HG03060 (cell line): ENCODE measurements around the gene SCRN2.
A peak's percentile ranks its signal among the peaks of the same experiment; 100 is the strongest.

Experiments
- ATAC-seq: cut with Tn5 transposase; IDR thresholded peaks from one replicate; pipeline ENCODE4 v1.9.1; 2021; ENCODE audit warnings: low read depth, moderate number of reproducible peaks; ENCODE audit not compliant: unreplicated experiment

SCRN2 gene

DNA sequence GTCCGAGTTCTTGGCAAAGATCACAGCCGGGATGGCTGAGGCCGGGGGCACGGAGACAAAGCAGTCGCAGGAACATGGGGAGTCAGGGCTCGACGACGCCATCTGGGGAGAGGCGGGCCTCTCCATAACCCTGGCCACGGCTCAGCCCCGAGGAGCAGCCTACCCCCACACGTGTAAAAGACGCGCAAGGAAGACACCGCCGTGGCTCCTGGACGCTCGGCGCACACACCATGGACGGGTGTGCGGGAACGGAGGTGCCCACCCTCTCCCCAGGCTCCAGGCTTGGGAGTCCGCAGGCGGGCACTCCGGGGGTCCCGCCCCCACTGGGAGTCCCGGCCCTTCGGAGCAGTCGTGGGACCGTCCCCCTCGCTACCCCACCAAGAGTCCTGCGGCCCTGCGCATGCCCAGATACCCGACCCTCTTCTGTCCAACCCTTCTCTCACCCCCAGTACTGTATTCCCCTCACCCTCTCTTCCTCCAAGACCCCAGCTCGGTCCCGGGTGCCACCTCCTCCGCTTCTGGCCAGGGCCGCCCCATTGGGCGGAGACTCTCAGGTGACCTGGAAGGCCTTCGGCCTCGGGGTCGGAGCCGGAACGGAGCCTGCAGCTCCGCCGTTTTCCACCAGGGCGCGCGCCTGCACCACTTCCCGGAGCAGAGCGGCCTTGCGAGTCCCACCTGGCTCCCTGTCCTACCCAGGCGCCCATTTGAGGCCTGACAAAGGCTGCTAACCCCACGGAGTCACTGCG is at the start of gene SCRN2:
Gene SCRN2 (minus strand): TSS at position 532 of the 746 bp plus-strand sequence. CDS start 430 bp downstream, at position 102.
- peak; percentile 54 for ATAC-seq

DNA sequence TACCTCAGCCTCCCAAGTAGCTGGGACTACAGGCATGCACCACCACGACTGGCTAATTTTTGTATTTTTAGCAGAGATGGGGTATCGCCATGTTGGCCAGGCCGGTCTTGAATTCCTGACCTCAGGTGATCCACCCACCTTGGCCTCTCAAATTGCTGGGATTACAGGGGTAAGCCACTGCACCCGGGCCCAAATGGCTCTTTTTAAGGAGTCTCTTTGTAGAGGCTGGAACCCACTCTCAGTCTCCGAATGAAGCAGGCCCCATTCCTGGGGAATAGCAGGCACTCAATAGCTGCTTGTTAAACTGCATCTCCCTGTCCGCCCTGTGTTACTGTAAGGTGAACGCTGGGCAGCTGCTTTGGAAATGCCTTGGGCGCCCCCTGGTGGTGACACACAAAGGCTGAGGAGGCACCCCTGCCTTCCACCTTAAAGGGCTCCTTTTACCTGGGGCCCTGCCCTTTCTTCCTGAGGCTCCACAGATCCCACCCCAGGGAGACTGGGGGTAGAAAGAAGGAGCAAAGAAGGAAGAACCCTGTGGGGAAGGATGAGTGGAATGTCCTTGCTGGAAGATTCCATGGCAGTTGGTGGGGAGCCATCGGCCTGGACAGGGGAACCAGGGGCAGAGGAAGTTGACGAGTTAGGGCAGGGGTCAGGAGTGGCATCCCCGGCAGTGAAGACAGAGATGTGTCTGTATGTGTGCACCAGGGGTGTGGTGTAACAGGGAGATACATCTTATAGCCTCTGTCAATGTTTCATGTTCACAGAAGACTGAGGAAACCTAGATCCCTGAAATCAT is 48.9 kb upstream of the SCRN2 start:
- no peak for ATAC-seq

DNA sequence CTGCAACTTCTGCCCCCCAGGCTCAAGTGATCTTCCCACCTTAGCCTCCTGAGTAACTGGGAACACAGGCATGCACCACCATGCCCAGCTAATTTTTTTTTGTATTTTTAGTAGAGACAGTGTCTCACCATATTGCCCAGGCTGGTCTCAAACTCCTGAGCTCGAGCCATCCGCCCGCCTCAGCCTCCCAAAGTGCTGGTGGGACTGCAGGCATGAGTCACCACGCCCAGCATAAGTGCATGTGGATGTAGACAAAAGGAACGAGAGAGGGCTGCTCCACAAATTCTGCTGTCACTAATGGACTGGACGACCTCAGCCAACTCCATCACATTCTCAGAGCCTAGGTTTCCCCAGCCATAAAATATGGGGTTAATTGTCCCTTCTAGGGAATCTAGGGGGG is 47.2 kb upstream of the SCRN2 start:
- no peak for ATAC-seq

DNA sequence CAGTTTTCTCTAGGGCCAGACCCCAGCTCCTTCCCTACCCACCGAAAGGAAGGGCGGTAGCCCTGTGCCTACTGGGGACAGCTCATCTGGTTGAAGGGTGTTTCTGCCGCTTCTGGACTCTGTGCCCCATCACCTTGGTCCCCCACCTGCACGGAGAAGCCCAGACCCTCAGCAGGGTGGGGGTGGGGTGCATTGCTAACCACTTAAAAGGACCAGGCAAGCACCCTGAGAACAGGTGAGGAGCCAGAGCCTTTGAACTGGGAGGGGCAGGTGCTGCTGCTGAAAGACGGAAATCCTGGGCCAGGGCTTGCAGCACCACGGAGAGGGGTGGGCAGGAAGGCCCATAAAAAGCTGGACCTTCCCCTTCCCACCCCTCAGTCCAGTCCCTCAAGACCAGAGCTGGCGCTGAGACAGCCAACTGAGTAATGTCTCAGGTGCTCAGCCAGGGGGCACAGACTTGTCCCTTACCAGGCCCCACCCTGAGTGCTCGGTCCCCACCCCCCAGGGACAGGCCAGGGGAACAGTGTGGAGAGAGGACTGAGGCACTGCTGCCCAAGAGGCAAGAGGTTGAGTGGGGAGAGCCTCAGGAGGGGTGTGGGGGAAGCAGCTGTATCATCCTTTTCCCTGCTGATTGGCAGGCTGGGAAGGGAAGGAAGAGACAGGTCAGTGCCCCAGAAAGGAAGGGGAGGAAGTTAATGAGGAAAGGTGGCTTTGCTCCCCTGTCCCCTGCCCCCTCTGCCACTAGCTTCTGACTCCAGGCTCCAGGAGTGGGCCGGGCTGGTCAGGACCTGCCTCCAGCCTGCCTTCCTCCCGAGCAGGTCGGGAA is 44.0 kb upstream of the SCRN2 start:
- ATAC-seq: no peak

DNA sequence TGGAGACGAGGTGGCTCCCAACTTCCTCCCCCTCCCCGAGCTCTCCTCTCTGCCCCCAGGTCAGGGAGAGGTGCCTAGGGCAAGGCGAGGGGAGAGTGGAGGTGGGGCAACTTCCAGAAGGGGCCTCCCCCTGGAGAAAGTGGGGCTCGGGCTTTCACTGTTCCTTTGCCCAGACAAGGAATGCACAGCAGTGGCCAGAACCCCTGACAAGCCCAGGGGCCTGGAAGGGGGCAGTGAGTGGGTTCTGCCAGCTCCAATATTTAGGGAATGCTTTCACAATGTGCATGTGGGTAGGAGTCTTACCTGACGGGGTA is 43.3 kb upstream of the SCRN2 start:
- ATAC-seq: no peak

DNA sequence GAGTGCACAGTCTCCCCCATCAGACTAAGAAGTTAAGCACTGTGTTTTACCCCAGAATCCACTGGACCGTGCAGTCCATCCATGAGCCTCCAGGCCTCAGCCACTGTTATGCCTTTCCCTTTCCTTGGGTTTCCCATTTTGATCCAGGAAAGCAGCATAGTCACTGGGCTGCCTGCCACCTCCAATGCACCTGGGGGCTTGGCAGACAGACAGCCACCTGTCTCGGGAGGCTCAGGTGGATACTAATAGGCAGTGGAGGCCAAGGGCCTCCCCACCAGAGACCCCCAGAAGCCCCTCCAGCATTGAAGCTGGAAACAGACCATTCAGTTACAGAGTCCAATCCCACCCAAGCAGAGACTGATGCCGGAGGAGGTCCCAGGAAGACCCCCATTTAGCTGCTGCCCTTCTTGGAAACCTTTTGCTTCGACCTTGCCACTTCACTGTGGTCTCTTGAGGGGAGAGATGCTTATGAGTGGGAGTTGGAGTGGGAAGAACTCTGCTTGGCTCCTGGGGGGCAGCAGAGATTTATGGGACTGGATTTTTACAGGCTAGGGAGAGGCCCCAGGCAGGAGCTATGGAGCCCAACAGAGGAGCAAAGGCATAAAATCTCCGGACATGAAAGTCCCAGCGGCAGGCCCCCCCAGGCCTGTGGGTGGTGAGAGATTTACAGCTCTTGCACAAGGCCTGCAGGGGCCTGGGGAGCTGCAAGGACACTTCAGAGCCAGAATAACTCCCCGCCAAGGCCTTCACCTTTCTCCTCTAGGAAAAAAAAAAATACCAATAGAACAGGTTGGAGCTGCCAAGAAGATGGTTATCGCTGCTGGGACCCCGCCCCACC is 42.7 kb upstream of the SCRN2 start:
- ATAC-seq: no peak

DNA sequence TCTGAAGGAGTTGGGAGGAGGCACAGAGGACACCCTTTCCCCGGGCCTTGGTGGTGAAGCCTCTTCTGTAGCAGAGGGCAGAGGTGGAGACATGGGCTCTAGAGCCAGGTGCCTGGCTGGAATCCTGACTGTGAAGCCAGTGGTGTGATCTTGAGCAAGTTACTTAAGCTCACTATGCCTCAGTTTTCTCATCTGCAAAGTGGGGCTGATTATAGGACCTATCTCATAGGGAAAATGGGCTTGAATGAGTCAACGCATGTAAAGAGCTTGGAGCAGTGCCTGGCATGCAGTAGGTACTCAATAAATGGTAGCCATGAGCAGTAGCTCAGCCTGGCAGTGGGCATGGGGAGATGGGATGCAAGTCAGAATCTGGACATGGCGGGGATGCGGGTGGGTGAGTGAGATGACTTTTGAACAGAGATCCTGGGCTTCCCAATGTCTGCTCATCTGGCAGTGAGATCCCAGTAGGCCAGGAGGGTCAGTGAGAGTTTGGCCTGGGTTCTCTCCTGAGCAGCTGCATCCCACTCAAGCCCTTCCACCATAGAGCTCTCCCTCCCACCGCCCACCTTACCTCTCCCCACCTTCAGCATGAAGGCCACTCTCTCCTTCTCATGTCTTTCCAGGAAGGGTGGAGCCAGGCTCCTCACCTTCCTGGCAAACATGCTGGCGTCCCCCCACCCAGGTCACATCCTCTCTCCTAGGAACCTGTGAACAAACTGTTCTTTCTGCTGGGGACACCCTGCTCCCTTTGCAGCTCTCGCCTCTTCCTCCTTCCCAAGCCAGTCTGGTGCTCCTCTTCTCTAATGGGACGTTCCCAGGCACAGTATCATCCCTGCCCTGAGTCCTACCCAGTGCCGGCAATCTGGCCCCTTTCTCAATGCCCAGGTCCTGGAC is 41.9 kb upstream of the SCRN2 start:
- ATAC-seq: no peak

DNA sequence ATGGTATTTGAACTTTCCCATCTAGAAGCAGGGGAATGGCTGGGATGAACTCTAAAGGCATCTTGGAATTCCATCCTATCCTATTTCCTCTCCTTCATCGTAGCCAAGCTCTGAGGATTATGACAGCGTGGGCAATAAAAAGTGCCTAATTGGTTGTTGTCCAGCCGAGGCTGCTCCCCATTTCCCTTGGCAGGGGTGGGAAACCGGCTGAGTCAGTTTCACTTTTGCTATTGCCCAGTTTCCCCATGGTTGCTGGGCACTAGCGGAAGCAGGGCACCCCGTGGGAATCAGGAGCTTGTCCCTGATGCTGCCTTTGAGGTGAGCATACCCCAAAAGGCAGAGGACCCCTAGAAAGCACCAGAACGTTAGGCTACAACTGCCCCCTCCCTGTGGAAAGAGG is 41.2 kb upstream of the SCRN2 start:
- ATAC-seq: no peak

DNA sequence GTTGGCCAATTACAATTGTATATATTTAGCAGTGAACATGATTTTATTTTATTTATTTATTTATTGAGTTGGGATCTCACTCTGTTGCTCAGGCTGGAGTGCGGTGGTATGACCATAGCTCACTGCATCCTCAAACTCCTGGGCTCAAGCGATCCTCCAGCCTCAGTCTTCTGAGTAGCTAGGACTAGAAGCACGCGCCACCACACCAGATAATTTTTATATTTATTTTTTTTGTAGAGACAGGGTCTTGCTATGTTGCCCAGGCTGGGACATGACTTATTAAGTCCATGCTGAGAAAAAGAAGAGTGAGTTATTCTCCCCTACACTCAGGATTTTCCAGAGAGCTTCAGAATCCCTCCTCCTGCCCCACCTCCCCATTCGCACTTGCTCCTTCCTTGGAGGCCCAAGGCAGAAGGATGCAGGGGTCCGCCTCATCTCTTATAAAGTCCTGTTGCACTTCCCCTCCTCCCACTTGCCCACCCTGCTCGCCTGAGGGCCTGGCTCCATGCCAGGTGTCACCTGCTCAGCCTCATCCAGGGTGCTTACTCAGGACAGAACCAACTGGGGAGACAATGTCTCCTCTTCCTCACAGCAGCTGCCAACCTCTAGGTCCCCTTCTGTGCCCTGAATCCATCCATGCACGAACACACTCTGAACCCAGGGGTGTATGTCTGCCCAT is 38.8 kb upstream of the SCRN2 start:
- no peak for ATAC-seq

DNA sequence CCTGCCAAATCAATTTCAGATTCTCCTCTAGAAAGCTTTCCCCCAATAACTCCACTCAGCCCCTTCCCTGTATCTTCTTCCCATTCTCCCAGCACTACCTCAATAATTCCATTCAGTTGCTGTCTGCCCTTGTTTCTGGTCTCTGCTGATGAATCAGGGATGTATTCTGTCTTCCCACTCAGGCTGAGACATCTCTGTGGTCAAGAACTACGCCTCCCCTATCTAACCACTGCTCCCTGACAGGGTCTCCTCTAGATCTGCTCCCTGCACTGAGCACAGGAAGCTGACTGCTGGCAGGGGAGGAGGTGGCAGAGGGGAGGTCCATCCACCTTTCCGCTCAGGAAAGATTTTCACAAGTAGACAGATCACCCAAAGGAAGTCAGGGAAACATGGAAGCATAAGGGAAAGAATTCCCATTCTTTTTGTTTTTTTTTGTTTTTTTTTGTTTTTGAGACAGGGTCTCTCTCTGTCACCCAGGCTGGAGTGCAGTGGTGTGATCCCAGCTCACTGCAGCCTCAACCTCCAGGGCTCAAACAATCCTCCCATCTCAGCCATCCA is 38.0 kb upstream of the SCRN2 start:
- no peak for ATAC-seq

DNA sequence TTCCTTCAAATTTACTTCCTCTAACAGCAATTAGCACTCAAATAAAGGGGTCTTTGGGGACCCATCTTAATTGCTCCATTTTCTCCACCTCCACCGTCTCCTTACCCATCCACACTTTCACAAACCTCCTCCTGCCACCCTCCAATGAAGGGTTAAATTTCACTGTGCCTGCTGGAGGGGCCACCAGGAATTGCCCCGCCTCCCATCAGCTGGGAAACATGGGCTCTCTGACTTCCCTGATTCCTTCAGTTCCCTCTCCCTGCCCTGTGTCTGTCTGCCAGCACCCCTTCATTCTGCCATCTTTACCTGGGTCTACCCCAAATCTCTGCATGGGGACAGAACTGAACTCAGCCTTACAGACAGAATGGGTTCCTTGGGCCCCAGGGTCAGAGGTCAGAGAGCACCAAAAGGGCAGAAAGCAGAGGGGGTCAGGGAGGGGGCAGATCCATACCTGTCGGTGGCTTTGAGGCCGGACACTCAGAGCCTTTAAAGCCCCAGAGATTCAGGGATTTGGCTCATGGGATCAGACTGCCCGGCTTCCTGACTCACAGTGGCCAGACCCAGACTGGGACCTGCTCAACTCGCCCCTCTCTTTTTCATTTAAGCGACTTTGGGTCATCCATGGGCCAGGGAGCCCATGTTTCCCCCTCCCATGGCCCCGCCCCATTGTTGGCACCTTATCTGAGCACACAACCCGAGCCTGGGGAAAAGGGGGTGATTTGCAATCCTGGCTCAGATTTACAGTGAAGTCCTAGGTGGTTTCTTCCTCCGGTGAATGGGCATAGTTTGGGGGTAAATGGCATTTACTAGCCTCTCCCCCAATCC is 37.3 kb upstream of the SCRN2 start:
- ATAC-seq: no peak

DNA sequence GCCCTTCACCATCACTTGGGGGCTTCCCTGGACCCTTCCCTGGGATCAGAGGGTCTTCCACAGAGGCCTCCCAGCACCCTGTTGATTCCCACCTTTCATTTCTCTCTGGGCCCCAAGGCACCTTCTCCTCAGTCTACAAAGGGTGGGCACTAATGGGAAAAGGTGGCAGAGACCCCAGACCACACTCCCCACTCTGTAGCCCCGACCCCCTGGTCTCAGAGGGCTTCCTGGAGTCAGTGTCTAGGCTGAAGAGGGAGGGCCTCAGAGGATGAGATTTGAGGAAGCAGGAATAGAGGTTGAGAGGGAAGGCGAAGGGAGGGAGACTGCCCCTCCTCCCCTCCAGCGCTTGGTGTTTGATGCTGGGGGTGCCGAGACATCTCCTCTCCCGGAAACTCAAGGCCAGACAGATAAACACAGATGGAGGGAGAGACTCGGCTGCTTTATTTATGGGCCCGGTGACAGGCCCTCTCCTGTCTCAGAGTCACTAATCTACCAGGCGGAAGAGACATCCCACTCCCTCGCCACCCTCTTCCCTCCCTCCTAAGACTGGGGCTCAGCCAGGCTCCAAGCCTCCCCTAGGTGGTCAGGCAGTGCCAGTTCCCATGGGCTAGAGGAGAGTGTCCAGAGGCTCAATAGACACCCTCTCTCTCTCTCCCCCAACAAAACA is 36.4 kb upstream of the SCRN2 start:
- ATAC-seq: no peak

DNA sequence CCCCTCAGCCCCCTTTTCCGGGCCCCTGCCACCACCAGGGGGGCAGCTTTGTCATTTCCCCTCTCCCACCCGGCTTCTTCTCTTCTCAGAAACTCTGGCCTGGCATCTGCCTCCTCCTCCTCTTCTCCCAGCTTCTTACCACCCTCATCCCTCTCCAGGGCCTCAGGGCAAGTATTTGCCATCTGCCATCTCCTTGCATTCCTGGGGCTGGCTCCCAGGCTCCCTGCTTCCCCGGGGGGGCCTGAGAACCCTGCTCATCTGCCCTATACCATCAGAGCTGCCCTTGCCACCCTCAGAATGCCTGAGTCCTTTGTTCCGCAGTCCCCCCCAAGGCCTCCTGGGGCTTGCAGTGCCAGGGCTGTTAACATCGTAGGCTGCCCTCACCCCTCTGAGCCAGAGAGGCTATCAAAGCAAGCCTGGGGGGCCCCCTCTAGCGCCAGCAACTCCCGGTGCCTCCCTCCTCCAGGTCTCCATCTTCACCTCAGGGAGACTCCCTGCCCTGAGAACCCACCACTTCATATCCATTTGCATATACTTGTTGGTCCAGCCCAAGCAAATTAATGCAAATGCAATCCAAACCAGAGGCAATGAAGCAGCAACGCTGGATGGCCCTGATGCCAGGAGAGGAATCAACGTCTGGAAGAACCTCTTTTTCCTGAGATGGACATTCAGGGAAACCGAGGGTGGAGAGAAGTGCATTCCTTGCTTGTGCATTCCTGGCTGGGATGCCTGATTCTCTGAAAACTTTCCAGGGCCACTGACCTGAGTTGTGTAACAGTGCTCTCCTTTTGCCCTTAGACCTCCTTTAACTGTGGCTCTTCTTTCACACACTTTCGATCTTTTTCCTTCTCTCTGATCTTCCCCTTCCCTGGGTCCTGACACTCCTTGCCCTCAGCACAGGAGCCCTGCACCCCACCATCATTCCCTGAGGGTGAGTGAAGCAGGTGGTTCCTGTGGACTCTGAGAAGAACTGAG is 34.2 kb upstream of the SCRN2 start:
- ATAC-seq: no peak

DNA sequence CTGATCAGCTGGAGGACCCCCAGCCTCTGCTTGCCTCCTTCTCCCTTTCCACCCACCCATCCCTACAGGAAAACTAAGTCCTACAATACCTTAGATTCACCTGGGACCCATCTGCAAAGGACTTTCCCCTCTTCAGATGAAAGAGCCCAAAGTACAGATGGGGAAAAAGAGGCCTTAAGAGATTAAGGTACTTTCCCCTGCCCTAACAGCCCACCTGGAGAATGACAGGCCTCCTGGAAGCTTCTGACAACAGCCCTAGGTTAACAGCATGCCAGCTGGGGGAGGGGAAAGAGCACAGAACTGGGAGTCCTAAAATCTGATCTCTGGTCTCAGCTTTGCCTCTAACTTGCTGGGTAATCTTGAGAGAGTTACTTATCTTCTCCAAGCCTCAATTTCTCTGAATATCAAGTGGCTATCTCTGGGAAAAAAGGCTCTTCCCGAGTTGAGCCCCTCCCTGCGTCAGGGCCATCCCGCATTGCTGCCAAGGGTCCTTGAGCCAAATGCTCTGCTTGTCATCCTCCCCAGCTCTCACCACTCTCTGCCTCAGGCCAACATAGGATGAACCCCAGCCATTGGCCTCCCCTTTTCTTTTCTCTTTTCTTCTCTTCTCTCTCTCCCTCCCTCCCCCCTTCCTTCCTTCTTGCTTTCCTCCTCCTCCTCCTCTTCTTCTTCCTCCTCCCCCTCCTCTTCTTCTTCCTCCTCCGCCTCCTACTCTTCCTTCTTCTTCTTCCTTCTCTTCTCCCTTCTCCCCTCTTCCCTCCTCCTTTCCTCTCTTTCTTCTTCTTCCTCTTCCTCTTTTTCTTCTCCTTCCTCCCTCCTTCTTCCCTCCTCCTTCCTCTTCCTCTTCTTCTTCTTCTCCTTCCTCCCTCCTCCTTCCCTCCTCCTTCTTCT is 32.4 kb upstream of the SCRN2 start:
- ATAC-seq: no peak

DNA sequence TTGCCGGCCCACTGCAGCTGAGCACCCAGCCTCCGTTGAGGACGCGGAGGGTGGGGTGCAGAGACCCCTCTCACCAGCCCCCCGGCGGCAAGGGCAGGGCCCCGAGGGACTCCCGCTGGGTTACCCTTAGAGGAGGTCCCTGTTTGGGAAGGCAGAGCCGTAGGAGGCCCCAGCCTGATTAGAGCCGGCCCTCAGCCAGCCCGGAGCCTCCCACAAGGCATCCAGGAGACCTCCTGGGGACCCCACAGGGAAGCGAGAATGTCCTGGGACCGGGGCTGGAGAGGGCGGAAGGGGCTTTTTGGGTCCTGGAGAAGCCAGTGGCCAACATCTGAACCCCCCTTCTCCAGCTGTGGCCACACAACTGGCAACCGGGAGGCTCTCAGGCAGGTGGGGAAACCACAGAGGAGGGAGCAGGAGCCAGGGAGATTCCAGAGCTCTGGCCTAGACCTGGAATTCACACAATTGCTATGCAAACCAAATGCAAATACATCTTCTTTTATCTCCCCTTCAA is 31.6 kb upstream of the SCRN2 start:
- ATAC-seq: no peak
